Measurements from ENCODE around the gene YWHAG.
"Not testable (repeated sequence)": the region's sequence is repeated elsewhere in the genome, so short reads cannot be mapped to it uniquely, and the experiment has no call there.

YWHAG gene

GRCh38 chr7:76318488-76319353 lies 40.1 kb downstream of the YWHAG start:
- no peaks in the 10 kb centered on the region for H3K4me1 ChIP-seq (ENCODE audit: control insufficient read depth, insufficient read depth, low read length, poor library complexity, severe bottlenecking)
- WGBS, 2 experiments (ENCODE audit: insufficient coverage in 2 of 2): 4 to 8% methylated on average over 18 to 20 of the region's 25 CpGs
- H3K27ac ChIP-seq (ENCODE audit: low read depth, low read length, severe bottlenecking): peak overlapping the region; percentile 84
- H3K4me3 ChIP-seq (ENCODE audit: extremely low read depth, insufficient read depth, low read length, poor library complexity, severe bottlenecking): peak overlapping the region; percentile 52
- no peaks in the 10 kb centered on the region for H3K9me3 ChIP-seq (ENCODE audit: control insufficient read depth, low read length)
- peaks cover 25% of the 10 kb centered on the region for H3K36me3 ChIP-seq (ENCODE audit: control insufficient read depth, insufficient read depth, low read length)

GRCh38 chr7:76317782-76318487 lies 40.9 kb downstream of the YWHAG start:
- peaks cover 17% of the 10 kb centered on the region for H3K36me3 ChIP-seq (ENCODE audit: control insufficient read depth, insufficient read depth, low read length)
- H3K4me3 ChIP-seq (ENCODE audit: extremely low read depth, insufficient read depth, low read length, poor library complexity, severe bottlenecking): peak overlapping the region; percentile 52
- 3 to 5% methylated on average over 47 to 48 of the region's 50 CpGs for WGBS, 2 experiments (ENCODE audit: insufficient coverage in 2 of 2)
- no peaks in the 10 kb centered on the region for H3K9me3 ChIP-seq (ENCODE audit: control insufficient read depth, low read length)
- peak overlapping the region; percentile 84 for H3K27ac ChIP-seq (ENCODE audit: low read depth, low read length, severe bottlenecking)
- H3K4me1 ChIP-seq (ENCODE audit: control insufficient read depth, insufficient read depth, low read length, poor library complexity, severe bottlenecking): no peaks in the 10 kb centered on the region

DNA sequence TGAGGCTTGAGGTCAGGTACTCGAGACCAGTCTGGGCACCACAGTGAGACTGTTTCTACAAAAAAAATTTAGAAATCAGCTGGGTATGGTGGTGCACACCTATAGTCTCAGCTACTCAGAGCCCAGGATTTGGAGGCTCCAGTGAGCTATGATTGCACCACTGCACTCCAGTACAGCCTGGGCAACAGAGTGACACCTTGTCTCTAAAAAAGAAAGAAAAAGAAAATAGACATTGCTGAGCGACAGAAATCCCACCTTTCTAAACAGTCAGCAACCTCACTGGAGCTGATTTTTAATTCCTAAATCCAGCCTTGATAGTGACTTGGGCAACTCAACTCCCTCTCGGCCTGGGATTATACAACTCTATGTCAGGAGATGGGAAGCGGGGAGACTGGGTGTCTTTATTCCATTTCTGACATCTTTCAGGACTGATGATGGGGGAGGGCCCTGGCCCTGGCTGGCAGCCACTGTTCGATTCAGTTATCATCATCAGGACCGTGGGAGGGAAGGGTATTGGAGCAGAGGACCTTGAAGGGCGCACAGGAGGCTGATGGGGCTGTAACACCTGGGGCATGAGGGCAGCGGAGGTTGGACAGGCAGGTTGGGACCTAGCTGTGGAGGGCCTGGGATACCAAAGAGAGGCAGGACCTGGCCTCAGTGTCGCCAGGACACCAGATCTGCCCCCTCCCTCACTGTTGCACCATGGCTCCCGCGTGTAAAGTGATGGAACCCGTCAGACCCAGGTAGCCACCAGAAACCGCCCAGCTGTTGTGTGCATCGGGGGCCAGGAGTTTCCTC lies 41.6 kb downstream of the YWHAG start:
- H3K27ac ChIP-seq (ENCODE audit: low read depth, low read length, severe bottlenecking): peak overlapping the region; percentile 71
- H3K4me3 ChIP-seq (ENCODE audit: extremely low read depth, insufficient read depth, low read length, poor library complexity, severe bottlenecking): peak overlapping the region; percentile 52
- H3K9me3 ChIP-seq (ENCODE audit: control insufficient read depth, low read length): no peaks in the 10 kb centered on the region
- WGBS, 2 experiments (ENCODE audit: insufficient coverage in 2 of 2): 77 to 82% methylated on average over 8 to 12 of the region's 14 CpGs
- peaks cover 10% of the 10 kb centered on the region for H3K36me3 ChIP-seq (ENCODE audit: control insufficient read depth, insufficient read depth, low read length)
- no peaks in the 10 kb centered on the region for H3K4me1 ChIP-seq (ENCODE audit: control insufficient read depth, insufficient read depth, low read length, poor library complexity, severe bottlenecking)

- Histone ChIP-seq H3K4me1 (ENCODE audit: control insufficient read depth, insufficient read depth, low read length, poor library complexity, severe bottlenecking) (no peaks in the 10 kb centered on the region), H3K36me3 (ENCODE audit: control insufficient read depth, insufficient read depth, low read length) (no peaks in the 10 kb centered on the region), H3K4me3 (ENCODE audit: extremely low read depth, insufficient read depth, low read length, poor library complexity, severe bottlenecking) (no peak overlapping the region), H3K9me3 (ENCODE audit: control insufficient read depth, low read length) (no peaks in the 10 kb centered on the region), H3K27ac (ENCODE audit: low read depth, low read length, severe bottlenecking) (no peak overlapping the region)
- WGBS, 2 experiments (ENCODE audit: insufficient coverage in 2 of 2): 81 to 95% methylated on average over 5 of the region's 5 CpGs
Measured at GRCh38 chr7:76315364-76315763, 43.4 kb downstream of the YWHAG start.

DNA sequence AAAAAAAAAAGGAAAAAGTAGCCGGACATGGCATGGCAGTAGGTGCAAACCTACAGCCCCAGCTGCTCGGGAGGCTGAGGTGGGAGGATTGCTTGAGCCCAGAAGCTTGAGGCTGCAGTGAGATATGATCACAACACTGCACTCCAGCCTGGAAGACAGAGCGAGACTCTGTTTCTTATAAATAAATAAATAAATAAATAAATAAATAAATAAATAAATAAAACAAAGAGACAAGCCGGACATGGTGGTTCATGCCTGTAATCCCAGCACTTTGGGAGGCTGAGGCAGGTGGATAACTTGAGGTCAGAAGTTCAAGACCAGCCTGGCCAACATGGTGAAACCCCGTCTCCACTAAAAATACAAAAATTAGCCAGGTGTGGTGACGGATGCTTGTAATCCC lies 44.1 kb downstream of the YWHAG start:
- H3K27ac ChIP-seq (ENCODE audit: low read depth, low read length, severe bottlenecking); H3K4me1 ChIP-seq (ENCODE audit: control insufficient read depth, insufficient read depth, low read length, poor library complexity, severe bottlenecking); H3K36me3 ChIP-seq (ENCODE audit: control insufficient read depth, insufficient read depth, low read length); H3K4me3 ChIP-seq (ENCODE audit: extremely low read depth, insufficient read depth, low read length, poor library complexity, severe bottlenecking); H3K9me3 ChIP-seq (ENCODE audit: control insufficient read depth, low read length): not testable (repeated sequence)
- 88 to 95% methylated on average over 2 to 5 of the region's 6 CpGs for WGBS, 2 experiments (ENCODE audit: insufficient coverage in 2 of 2)

DNA sequence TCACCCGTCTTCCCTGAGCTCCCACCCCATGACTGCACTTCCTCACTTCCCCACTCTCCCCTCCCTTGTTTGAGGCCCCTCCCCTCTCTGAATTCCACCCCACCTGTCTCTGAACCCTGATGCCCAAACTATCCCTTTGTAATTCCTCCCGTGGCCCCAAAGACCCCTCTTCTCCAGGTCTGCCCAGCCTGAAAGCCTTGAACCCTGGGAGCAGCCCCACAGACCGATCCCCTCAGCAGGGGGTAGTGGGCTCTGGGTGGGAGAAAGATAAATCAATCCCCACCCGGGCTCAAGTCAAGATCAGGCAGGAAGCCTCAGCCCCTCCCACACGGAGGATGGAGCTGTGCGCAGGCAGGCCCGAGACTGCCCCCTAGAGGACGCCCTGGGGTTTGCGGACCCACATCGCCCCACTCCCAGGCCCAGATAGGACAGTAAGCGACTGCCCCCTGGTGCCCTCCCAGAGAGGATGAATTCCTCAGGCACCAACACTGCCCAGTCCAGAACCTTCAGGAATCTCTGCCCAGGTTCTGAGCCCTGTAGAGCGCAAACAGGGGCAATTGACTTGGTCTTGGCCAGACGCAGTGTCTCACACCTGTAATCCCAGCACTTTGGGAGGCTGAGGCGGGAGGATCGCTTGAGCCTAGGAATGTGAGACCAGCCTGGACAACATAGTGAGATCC lies 44.6 kb downstream of the YWHAG start:
- Histone ChIP-seq H3K4me1 (ENCODE audit: control insufficient read depth, insufficient read depth, low read length, poor library complexity, severe bottlenecking) (no peaks in the 10 kb centered on the region), H3K27ac (ENCODE audit: low read depth, low read length, severe bottlenecking) (no peak overlapping the region), H3K36me3 (ENCODE audit: control insufficient read depth, insufficient read depth, low read length) (no peaks in the 10 kb centered on the region), H3K4me3 (ENCODE audit: extremely low read depth, insufficient read depth, low read length, poor library complexity, severe bottlenecking) (no peak overlapping the region), H3K9me3 (ENCODE audit: control insufficient read depth, low read length) (no peaks in the 10 kb centered on the region)
- 3 to 8% methylated on average over 10 to 11 of the region's 15 CpGs for WGBS, 2 experiments (ENCODE audit: insufficient coverage in 2 of 2)

DNA sequence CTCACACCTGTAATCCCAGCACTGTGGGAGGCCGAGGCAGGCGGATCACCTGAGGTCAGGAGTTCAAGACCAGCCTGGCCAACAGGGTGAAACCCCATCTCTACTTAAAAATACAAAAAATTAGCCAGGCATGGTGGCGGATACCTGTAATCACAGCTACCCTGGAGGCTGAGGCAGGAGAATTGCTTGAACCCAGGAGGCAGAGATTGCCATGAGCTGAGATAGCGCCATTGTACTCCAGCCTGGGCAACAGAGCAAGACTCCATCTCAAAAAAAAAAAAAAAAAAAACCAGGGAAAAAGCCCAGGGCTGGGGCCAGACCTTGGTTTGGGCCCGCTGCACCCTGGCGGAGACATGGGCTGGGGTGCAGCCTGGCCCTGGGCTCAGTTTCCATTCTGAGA lies 47.0 kb downstream of the YWHAG start:
- WGBS, 2 experiments (ENCODE audit: insufficient coverage in 2 of 2): 89 to 96% methylated on average over 4 to 6 of the region's 6 CpGs
- not testable (repeated sequence) for H3K9me3 ChIP-seq (ENCODE audit: control insufficient read depth, low read length); H3K36me3 ChIP-seq (ENCODE audit: control insufficient read depth, insufficient read depth, low read length); H3K27ac ChIP-seq (ENCODE audit: low read depth, low read length, severe bottlenecking); H3K4me1 ChIP-seq (ENCODE audit: control insufficient read depth, insufficient read depth, low read length, poor library complexity, severe bottlenecking); H3K4me3 ChIP-seq (ENCODE audit: extremely low read depth, insufficient read depth, low read length, poor library complexity, severe bottlenecking)

DNA sequence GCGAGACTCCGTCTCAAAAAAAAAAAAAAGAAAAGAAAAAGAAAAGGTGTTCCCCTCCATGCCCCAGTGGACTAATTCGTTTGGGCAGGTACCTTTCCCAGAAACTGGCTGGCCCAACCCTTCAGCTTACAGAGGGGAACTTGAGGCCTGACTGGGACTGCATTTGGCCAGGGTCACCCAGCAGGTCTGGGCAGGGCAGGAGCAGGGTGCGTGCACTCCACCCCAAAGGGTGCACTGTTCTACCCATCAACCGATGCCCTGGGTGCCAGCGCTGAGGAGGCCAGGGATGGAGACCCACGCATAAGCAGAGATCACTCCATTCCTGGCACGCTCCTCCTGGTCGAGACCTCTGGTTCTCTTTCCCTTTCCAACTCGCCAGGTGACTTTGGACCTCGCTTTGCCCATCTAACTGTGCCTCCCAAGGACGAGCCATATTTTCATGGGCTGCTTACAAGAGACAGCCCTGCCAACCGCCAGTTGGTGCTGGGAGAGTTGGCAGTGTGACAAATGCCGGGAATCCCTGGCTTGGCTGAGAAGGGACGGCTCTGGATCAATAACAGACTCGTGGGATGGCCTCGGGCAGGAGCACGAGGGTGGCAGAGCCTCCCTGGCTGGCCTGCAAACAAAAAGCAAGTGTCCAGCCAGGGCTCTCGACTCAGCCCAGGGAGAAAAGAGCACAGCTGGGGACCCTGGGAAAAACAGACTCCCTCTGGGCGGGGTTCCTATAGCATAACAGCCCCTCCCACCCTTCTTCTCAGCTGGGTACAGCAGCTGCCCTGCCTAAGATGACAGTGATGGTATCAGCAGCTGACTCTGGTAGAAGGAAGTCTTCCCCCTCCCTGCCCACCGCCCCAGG lies 48.5 kb downstream of the YWHAG start:
- H3K4me3 ChIP-seq (ENCODE audit: extremely low read depth, insufficient read depth, low read length, poor library complexity, severe bottlenecking): no peak overlapping the region
- no peak overlapping the region for H3K27ac ChIP-seq (ENCODE audit: low read depth, low read length, severe bottlenecking)
- no peaks in the 10 kb centered on the region for H3K36me3 ChIP-seq (ENCODE audit: control insufficient read depth, insufficient read depth, low read length)
- 84 to 85% methylated on average over 17 to 20 of the region's 21 CpGs for WGBS, 2 experiments (ENCODE audit: insufficient coverage in 2 of 2)
- H3K9me3 ChIP-seq (ENCODE audit: control insufficient read depth, low read length): no peaks in the 10 kb centered on the region
- H3K4me1 ChIP-seq (ENCODE audit: control insufficient read depth, insufficient read depth, low read length, poor library complexity, severe bottlenecking): peaks cover 11% of the 10 kb centered on the region

DNA sequence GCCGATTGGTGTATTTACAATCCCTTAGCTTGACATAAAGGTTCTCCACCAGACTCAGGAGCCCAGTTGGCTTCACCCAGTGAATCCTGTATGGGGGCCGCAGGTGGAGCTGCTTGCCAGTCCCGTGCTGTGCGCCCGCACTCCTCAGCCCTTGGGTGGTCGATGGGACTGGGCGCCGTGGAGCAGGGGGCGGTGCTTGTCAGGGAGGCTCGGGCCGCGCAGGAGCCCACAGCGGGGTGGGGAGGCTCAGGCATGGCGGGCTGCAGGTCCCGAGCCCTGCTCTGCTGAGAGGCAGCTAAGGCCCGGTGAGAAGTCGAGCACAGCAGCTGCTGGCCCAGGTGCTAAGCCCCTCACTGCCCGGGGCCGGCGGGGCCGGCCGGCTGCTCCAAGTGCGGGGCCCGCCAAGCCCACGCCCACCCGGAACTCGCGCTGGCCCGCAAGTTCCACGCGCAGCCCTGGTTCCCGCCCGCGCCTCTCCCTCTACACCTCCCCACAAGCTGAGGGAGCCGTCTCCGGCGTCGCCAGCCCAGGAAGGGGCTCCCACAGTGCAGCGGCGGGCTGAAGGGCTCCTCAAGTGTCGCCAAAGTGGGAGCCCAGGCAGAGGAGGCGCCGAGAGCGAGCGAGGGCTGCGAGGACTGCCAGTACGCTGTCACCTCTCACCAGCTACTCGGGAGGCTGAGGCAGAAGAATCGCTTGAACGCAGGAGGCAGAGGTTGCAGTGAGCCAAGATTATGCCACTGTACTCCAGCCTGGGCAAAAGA lies 49.3 kb downstream of the YWHAG start:
- H3K27ac ChIP-seq (ENCODE audit: low read depth, low read length, severe bottlenecking); H3K36me3 ChIP-seq (ENCODE audit: control insufficient read depth, insufficient read depth, low read length); H3K9me3 ChIP-seq (ENCODE audit: control insufficient read depth, low read length); H3K4me3 ChIP-seq (ENCODE audit: extremely low read depth, insufficient read depth, low read length, poor library complexity, severe bottlenecking): not testable (repeated sequence)
- 96 to 97% methylated on average over 31 to 40 of the region's 50 CpGs for WGBS, 2 experiments (ENCODE audit: insufficient coverage in 2 of 2)
- peaks cover 19% of the 10 kb centered on the region for H3K4me1 ChIP-seq (ENCODE audit: control insufficient read depth, insufficient read depth, low read length, poor library complexity, severe bottlenecking)

Measured in mesodermal cell (in vitro differentiated cells).